H9 (cell line): ENCODE measurements around the gene NR5A1. TPM values are rescaled to one million over a fixed set of nuclear protein-coding genes. Genes with fewer than 3 reads are reported as not detected.

Experiments
- DNase-seq: peaks from one replicate; pipeline ENCODE4 v3.0.0-alpha.2; 2017
- H2AFZ ChIP-seq: one replicate; pipeline ENCODE4 v1.6.1; 2013; ENCODE audit warnings: mild to moderate bottlenecking, low read length, control low read depth, moderate library complexity
- H2AK5ac ChIP-seq: 2 replicates; pipeline ENCODE4 v1.6.1; 2013; ENCODE audit warnings: low read length, control low read depth, mixed read lengths; ENCODE audit not compliant: insufficient read length
- H2BK120ac ChIP-seq: one replicate; pipeline ENCODE4 v1.6.1; 2013; ENCODE audit warnings: low read depth, mild to moderate bottlenecking, low read length, control low read depth, inconsistent platforms; ENCODE audit not compliant: poor library complexity, severe bottlenecking
- H2BK12ac ChIP-seq: 2 replicates; pipeline ENCODE4 v1.6.1; 2013; ENCODE audit warnings: low read length, control low read depth, mixed read lengths, low read depth; ENCODE audit not compliant: insufficient read length
- H2BK15ac ChIP-seq: 2 replicates; pipeline ENCODE4 v1.6.1; 2013; ENCODE audit warnings: low read depth, low read length, control low read depth
- H2BK20ac ChIP-seq: one replicate; pipeline ENCODE4 v1.6.1; 2013; ENCODE audit warnings: low read depth, mild to moderate bottlenecking, low read length, control low read depth, inconsistent platforms; ENCODE audit not compliant: poor library complexity, severe bottlenecking
- H2BK5ac ChIP-seq: 2 replicates; pipeline ENCODE4 v1.6.1; 2013; ENCODE audit warnings: low read length, control low read depth, mixed read lengths; ENCODE audit not compliant: insufficient read length
- H3K14ac ChIP-seq: 2 replicates; pipeline ENCODE4 v1.6.1; 2013; ENCODE audit warnings: low read length, control low read depth; ENCODE audit not compliant: insufficient read depth
- H3K18ac ChIP-seq: 2 replicates; pipeline ENCODE4 v1.6.1; 2013; ENCODE audit warnings: low read depth, mild to moderate bottlenecking, mixed read lengths, low read length, control low read depth; ENCODE audit not compliant: insufficient read length
- H3K23ac ChIP-seq: 2 replicates; pipeline ENCODE4 v1.6.1; 2013; ENCODE audit warnings: low read length, control low read depth, mixed read lengths, low read depth; ENCODE audit not compliant: insufficient read length
- H3K23me2 ChIP-seq: 2 replicates; pipeline ENCODE4 v1.6.1; 2013; ENCODE audit warnings: low read depth, mild to moderate bottlenecking, mixed read lengths, low read length, control low read depth; ENCODE audit not compliant: insufficient read length, poor library complexity, severe bottlenecking
- H3K27ac ChIP-seq: 2 replicates; pipeline ENCODE4 v1.5.1; 2013; ENCODE audit warnings: low read length, control low read depth, mixed read lengths, low read depth; ENCODE audit not compliant: insufficient read length
- H3K27me3 ChIP-seq: 2 replicates; pipeline ENCODE4 v1.6.1; 2013; ENCODE audit warnings: low read length, control low read depth, inconsistent platforms; ENCODE audit not compliant: insufficient read depth
- H3K4ac ChIP-seq: 2 replicates; pipeline ENCODE4 v1.6.1; 2013; ENCODE audit warnings: low read depth, mild to moderate bottlenecking, control low read depth, inconsistent platforms, low read length, moderate library complexity
- H3K4me1 ChIP-seq: 2 replicates; pipeline ENCODE4 v1.6.1; 2013; ENCODE audit warnings: low read length, control low read depth, inconsistent platforms; ENCODE audit not compliant: insufficient read depth
- H3K4me2 ChIP-seq: 2 replicates; pipeline ENCODE4 v1.6.1; 2013; ENCODE audit warnings: low read length, control low read depth, mixed read lengths; ENCODE audit not compliant: insufficient read length, insufficient read depth
- H3K56ac ChIP-seq: 2 replicates; pipeline ENCODE4 v1.6.1; 2013; ENCODE audit warnings: low read depth, mild to moderate bottlenecking, mixed read lengths, low read length, control low read depth; ENCODE audit not compliant: insufficient read length
- H3K79me1 ChIP-seq: 2 replicates; pipeline ENCODE4 v1.6.1; 2013; ENCODE audit warnings: low read depth, mild to moderate bottlenecking, moderate library complexity, low read length, control low read depth, inconsistent platforms; ENCODE audit not compliant: insufficient read depth, poor library complexity, severe bottlenecking
- H3K79me2 ChIP-seq: 2 replicates; pipeline ENCODE4 v1.6.1; 2013; ENCODE audit warnings: low read length, control low read depth, inconsistent platforms; ENCODE audit not compliant: insufficient read depth
- H3K9ac ChIP-seq: 2 replicates; pipeline ENCODE4 v1.6.1; 2013; ENCODE audit warnings: low read length, control low read depth, mixed read lengths; ENCODE audit not compliant: insufficient read length; ENCODE audit errors: extremely low read depth
- H3K9me3 ChIP-seq: one replicate; pipeline ENCODE4 v1.6.1; 2013; ENCODE audit warnings: low read depth, low read length, inconsistent platforms; ENCODE audit not compliant: control insufficient read depth
- H3T11ph ChIP-seq: one replicate; pipeline ENCODE4 v1.6.1; 2013; ENCODE audit warnings: mild to moderate bottlenecking, low read length, control low read depth, inconsistent platforms
- H4K20me1 ChIP-seq: one replicate; pipeline ENCODE4 v1.6.1; 2013; ENCODE audit not compliant: control insufficient read depth, insufficient read length, insufficient read depth
- H4K5ac ChIP-seq: 2 replicates; pipeline ENCODE4 v1.6.1; 2013; ENCODE audit warnings: low read depth, mild to moderate bottlenecking, mixed read lengths, low read length, control low read depth; ENCODE audit not compliant: insufficient read length
- H4K8ac ChIP-seq: replicated peaks from 2 replicates; pipeline ENCODE4 v1.6.1; 2013; ENCODE audit warnings: low read length, control low read depth, mixed read lengths, low read depth; ENCODE audit not compliant: insufficient read length
- H4K91ac ChIP-seq: 2 replicates; pipeline ENCODE4 v1.6.1; 2013; ENCODE audit warnings: low read depth, mild to moderate bottlenecking, moderate library complexity, mixed read lengths, low read length, control low read depth; ENCODE audit not compliant: insufficient read length
- H3K27ac Mint-ChIP-seq, 3 experiments: 2 replicates in 2 of 3; 3 replicates in 1 of 3; pipeline ENCODE4 v1.8.0; 2020 to 2021; ENCODE audit warnings: mixed read lengths in 3 of 3, mild to moderate bottlenecking in 1 of 3, moderate library complexity in 1 of 3
- H3K27me3 Mint-ChIP-seq: 2 replicates; pipeline ENCODE4 v1.8.0; 2021; ENCODE audit warnings: low read depth, mild to moderate bottlenecking, moderate library complexity, mixed read lengths
- H3K36me3 Mint-ChIP-seq, 3 experiments: 2 replicates in 2 of 3; 3 replicates in 1 of 3; pipeline ENCODE4 v1.8.0; 2020 to 2021; ENCODE audit warnings: low read depth in 3 of 3, mixed read lengths in 3 of 3; ENCODE audit not compliant: insufficient read depth in 1 of 3
- H3K4me1 Mint-ChIP-seq, 2 experiments: 2 replicates each; pipeline ENCODE4 v1.8.0; 2020; ENCODE audit warnings: mixed read lengths in 2 of 2
- H3K4me3 Mint-ChIP-seq, 2 experiments: 2 replicates in 1 of 2; 3 replicates in 1 of 2; pipeline ENCODE4 v1.8.0; 2020 to 2021; ENCODE audit warnings: mild to moderate bottlenecking in 2 of 2, mixed read lengths in 2 of 2, moderate library complexity in 1 of 2
- H3K9me3 Mint-ChIP-seq, 2 experiments: 2 replicates in 1 of 2; 3 replicates in 1 of 2; pipeline ENCODE4 v1.8.0; 2020; ENCODE audit warnings: mild to moderate bottlenecking in 2 of 2, mixed read lengths in 2 of 2, moderate library complexity in 1 of 2
- CTCF ChIP-seq: fragments of 200-600 bp; sonication (generic); conservative IDR thresholded peaks from 3 replicates; pipeline ENCODE4 v1.8.0; 2021; ENCODE audit warnings: antibody characterized with exemption, mild to moderate bottlenecking
- WGBS: extraction: QIAGEN DNeasy Blood & Tissue Kit; methylation state at CpG from one replicate; pipeline ENCODE4 v1.1.7; 2013; ENCODE audit warnings: missing lambda C conversion rate, low lambda C conversion rate, mixed read lengths; ENCODE audit not compliant: insufficient read length; ENCODE audit errors: extremely low coverage; 5-methylcytosine and 5-hydroxymethylcytosine counted together
- total RNA-seq: library from RNA; stranded (reverse); gene quantifications from 2 replicates; pipeline ENCODE4 v1.2.1, GENCODE V29; 2021

Gene NR5A1
- total RNA-seq, 1 experiment from 2014 or later: 0.37 TPM

- peaks cover 33% of the 10 kb centered on the region for H3K27me3 ChIP-seq
- no peak overlapping the region for H2BK15ac ChIP-seq
- H4K5ac ChIP-seq: no peak overlapping the region
- WGBS: no CpG with 5 or more reads among the region's 12 CpGs
- no peak overlapping the region for H3K56ac ChIP-seq
- H3K79me2 ChIP-seq: no peaks in the 10 kb centered on the region
- no peak overlapping the region for H3K23ac ChIP-seq
- H2AFZ ChIP-seq: no peak overlapping the region
- no peak for DNase-seq
- H2BK20ac ChIP-seq: no peak overlapping the region
- no peaks in the 10 kb centered on the region for H3K79me1 ChIP-seq
- no peak overlapping the region for H3K18ac ChIP-seq
- H4K20me1 ChIP-seq: no peaks in the 10 kb centered on the region
- H3K4me3 Mint-ChIP-seq: no peak overlapping the region
- no peak overlapping the region for H3K27ac Mint-ChIP-seq
- peaks cover 0 to 8% of the 10 kb centered on the region in 2 experiments; a peak in 3 of 5 replicates for H3K9me3 Mint-ChIP-seq
- no peak overlapping the region for H2AK5ac ChIP-seq
- no peak overlapping the region for H3K9ac ChIP-seq
- TF ChIP-seq CTCF: no peak
- H3K4me1 Mint-ChIP-seq: peaks cover 6 to 35% of the 10 kb centered on the region in 2 experiments
- H3K4me1 ChIP-seq: peaks cover 4% of the 10 kb centered on the region; the same call in 1 of the 2 replicates
- no peak overlapping the region for H3K4me2 ChIP-seq
- no peak overlapping the region for H3K14ac ChIP-seq
- H3K27ac ChIP-seq: no peak overlapping the region
- H3K9me3 ChIP-seq: no peaks in the 10 kb centered on the region
- peaks cover 6% of the 10 kb centered on the region for H3K23me2 ChIP-seq
- H3K27me3 Mint-ChIP-seq: peaks cover 64% of the 10 kb centered on the region
- peaks cover 0 to 2% (median 0%) of the 10 kb centered on the region in 3 experiments; a peak in 1 of 7 replicates for H3K36me3 Mint-ChIP-seq
- no peak overlapping the region for H2BK12ac ChIP-seq
- no peak overlapping the region for H4K8ac ChIP-seq
- H2BK5ac ChIP-seq: no peak overlapping the region
- no peak overlapping the region for H4K91ac ChIP-seq
- H3K4ac ChIP-seq: no peak overlapping the region
- no peak overlapping the region for H2BK120ac ChIP-seq
- H3T11ph ChIP-seq: no peak overlapping the region
Observed at GRCh38 chr9:124500796-124501611, 6.2 kb downstream of the NR5A1 start.
